HEK293T (cell line): ENCODE data around the gene C6orf120.
A peak's percentile ranks its signal among the peaks of the same experiment; 100 is the strongest.

Source experiments
- CTCF ChIA-PET: fragments of 350-600 bp; formaldehyde crosslinking; extraction: SDS; loops from one replicate; lab custom pipeline; 2021; ENCODE audit warnings: antibody characterized with exemption, inconsistent platforms; lab: Yijun Ruan, JAX
- POLR2A ChIA-PET: fragments of 350-600 bp; formaldehyde crosslinking; extraction: SDS; loops from one replicate; lab custom pipeline; 2020; ENCODE audit warnings: antibody characterized with exemption, inconsistent platforms; lab: Yijun Ruan, JAX
- DNase-seq: peaks from one replicate; pipeline ENCODE4 v3.0.0; 2012; ENCODE audit warnings: mixed read lengths; ENCODE audit errors: extremely low spot score
- ARNT ChIP-seq: fragments of 450-650 bp; IDR thresholded peaks from 2 replicates; pipeline ENCODE4 v1.6.1; 2017; ENCODE audit warnings: mild to moderate bottlenecking
- BHLHE40 ChIP-seq: fragments of 450-650 bp; IDR thresholded peaks from 2 replicates; pipeline ENCODE4 v1.6.1; 2016; ENCODE audit warnings: mild to moderate bottlenecking, moderate library complexity, borderline replicate concordance
- CTBP1 ChIP-seq: fragments of 450-650 bp; IDR thresholded peaks from 2 replicates; pipeline ENCODE4 v1.6.1; 2016; ENCODE audit warnings: borderline replicate concordance
- ELF4 ChIP-seq: fragments of 450-650 bp; IDR thresholded peaks from 2 replicates; pipeline ENCODE4 v1.6.1; 2017; ENCODE audit warnings: antibody characterized with exemption
- FOXA1 ChIP-seq: fragments of 450-650 bp; IDR thresholded peaks from 2 replicates; pipeline ENCODE4 v1.6.1; 2016; ENCODE audit warnings: mild to moderate bottlenecking
- FOXK2 ChIP-seq: fragments of 450-650 bp; IDR thresholded peaks from 2 replicates; pipeline ENCODE4 v1.6.1; 2016; ENCODE audit warnings: mild to moderate bottlenecking
- FOXM1 ChIP-seq: fragments of 450-650 bp; IDR thresholded peaks from 2 replicates; pipeline ENCODE4 v1.6.1; 2017; ENCODE audit warnings: mild to moderate bottlenecking, borderline replicate concordance
- HDGF ChIP-seq: fragments of 450-650 bp; IDR thresholded peaks from 2 replicates; pipeline ENCODE4 v1.6.1; 2017; ENCODE audit warnings: antibody characterized with exemption, borderline replicate concordance
- L3MBTL2 ChIP-seq: fragments of 450-650 bp; conservative IDR thresholded peaks from 2 replicates; pipeline ENCODE4 v1.6.1; 2016; ENCODE audit warnings: mild to moderate bottlenecking
- LEF1 ChIP-seq: fragments of 450-650 bp; IDR thresholded peaks from 2 replicates; pipeline ENCODE4 v1.6.1; 2017; ENCODE audit warnings: mild to moderate bottlenecking, borderline replicate concordance
- NFRKB ChIP-seq: fragments of 450-650 bp; IDR thresholded peaks from 2 replicates; pipeline ENCODE4 v1.6.1; 2016; ENCODE audit warnings: mild to moderate bottlenecking, moderate library complexity
- PKNOX1 ChIP-seq: fragments of 450-650 bp; IDR thresholded peaks from 2 replicates; pipeline ENCODE4 v1.6.1; 2016
- SP1 ChIP-seq: fragments of 450-650 bp; IDR thresholded peaks from 2 replicates; pipeline ENCODE4 v1.6.1; 2017
- SUZ12 ChIP-seq: fragments of 450-650 bp; IDR thresholded peaks from 2 replicates; pipeline ENCODE4 v1.6.1; 2016; ENCODE audit warnings: mild to moderate bottlenecking
- TARDBP ChIP-seq: fragments of 450-650 bp; IDR thresholded peaks from 2 replicates; pipeline ENCODE4 v1.6.1; 2016
- ZNF384 ChIP-seq: fragments of 450-650 bp; IDR thresholded peaks from 2 replicates; pipeline ENCODE4 v1.6.1; 2016

The C6orf120 gene

GRCh38 chr6:169751242-169752073 lies 49.5 kb downstream of the C6orf120 start, which contains the start of the genes DYNLT2 and ERMARD:
TSS of gene DYNLT2 (minus strand) at chr6:169751572. CDS start at chr6:169751458, 114 bp downstream.
TSS of gene ERMARD (plus strand) at chr6:169751622. CDS start at chr6:169751658, 36 bp downstream.
- ChIA-PET CTCF (interaction anchor here (1.7 kb wide), 1 partner anchor 39 kb away, joined by 3 read pairs; no protein-coding TSS in a partner anchor), POLR2A (interaction anchor here (0.8 to 4.8 kb wide), 19 partner anchors 9 to 833 kb away, joined by 3 to 49 read pairs (median 4); partner anchors contain the start of genes C6orf120, PDCD2, PHF10 and PSMB1)
- no peak for TF ChIP-seq ARNT
- peak; percentile 39 for TF ChIP-seq PKNOX1
- peak; percentile 89 for TF ChIP-seq ELF4
- TF ChIP-seq ZNF384: no peak
- TF ChIP-seq FOXM1: no peak
- TF ChIP-seq FOXA1: no peak
- peak; percentile 89 for TF ChIP-seq L3MBTL2
- TF ChIP-seq SUZ12: no peak
- no peak for TF ChIP-seq BHLHE40
- TF ChIP-seq TARDBP: no peak
- TF ChIP-seq LEF1: peak; percentile 73; the same call in 1 of the 2 replicates
- TF ChIP-seq HDGF: no peak
- peak; percentile 61; the same call in 1 of the 2 replicates for TF ChIP-seq CTBP1
- no peak for TF ChIP-seq FOXK2
- TF ChIP-seq SP1: no peak
- no peak for TF ChIP-seq NFRKB
- peak; percentile 94 for DNase-seq

- DNase-seq: no peak
- TF ChIP-seq ARNT (no peak), L3MBTL2 (peak; percentile 9; the same call in 1 of the 2 replicates)
- ChIA-PET CTCF (interaction anchor here (1.7 kb wide), 1 partner anchor 38 kb away, joined by 3 read pairs; no protein-coding TSS in a partner anchor), POLR2A (interaction anchor here (0.6 to 4.8 kb wide), 19 partner anchors 9 to 832 kb away, joined by 3 to 49 read pairs (median 4); partner anchors contain the start of genes C6orf120, PDCD2, PHF10 and PSMB1)
These were observed 50.2 kb downstream of the C6orf120 start for GRCh38 chr6:169752074-169752623.
